ENCODE data around the gene NOSIP. TPM values are rescaled to one million over a fixed set of nuclear protein-coding genes. Genes with fewer than 3 reads are reported as not detected.

The NOSIP gene
- total and polyA plus RNA-seq, 10 of the 15 experiments (the other 5 are each of a cell fraction or from before 2014, with no cell fraction given), result 7.2 to 85.5 (median 48.4) TPM

DNA sequence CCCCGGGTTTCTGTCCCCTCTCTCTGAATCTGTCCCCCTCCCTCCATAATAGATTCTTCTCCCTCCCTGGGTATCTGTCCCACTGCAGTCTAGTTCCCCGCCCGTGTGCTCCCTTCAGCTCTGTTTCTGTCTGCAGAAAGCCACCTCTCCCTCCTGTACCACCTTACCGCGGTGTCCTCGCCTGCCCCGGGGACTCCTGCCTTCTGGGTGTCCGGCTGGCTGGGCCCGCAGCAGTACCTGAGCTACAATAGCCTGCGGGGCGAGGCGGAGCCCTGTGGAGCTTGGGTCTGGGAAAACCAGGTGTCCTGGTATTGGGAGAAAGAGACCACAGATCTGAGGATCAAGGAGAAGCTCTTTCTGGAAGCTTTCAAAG, 66.6 kb downstream of the NOSIP start:
- in situ Hi-C loops (cut with MboI), result no loop called here
- RAD21 ChIA-PET (ENCODE audit: unreplicated experiment), result no interaction called here
- no TSS peak for BruUV-seq (replicated peaks)

More for the DNA sequence above, 66.6 kb downstream of the NOSIP start:
- FAIRE-seq, result no peak
- ATAC-seq, result no peak; the same call in 1 of the 3 replicates
- Histone ChIP-seq H3K4me2 (ENCODE audit: control insufficient read depth, insufficient read depth) (no peak overlapping the region), H3K4me3 (no peak overlapping the region), H3K27me3 (replicated peaks in 1 of 2; ENCODE audit: control insufficient read depth in 2 of 2, insufficient read depth in 2 of 2, low read length in 1 of 2) (no peaks in the 10 kb centered on the region), H3K36me3 (ENCODE audit: control insufficient read depth in 2 of 2, insufficient read depth in 2 of 2, low read length in 1 of 2) (no peaks in the 10 kb centered on the region), H3K9ac (ENCODE audit: control insufficient read depth, insufficient read depth, low read length) (no peak overlapping the region), H3K9me3 (replicated peaks; ENCODE audit: control insufficient read depth, insufficient read depth, low read length) (no peaks in the 10 kb centered on the region), H3K4me1 (ENCODE audit: control insufficient read depth, insufficient read depth, low read length) (peaks cover 7% of the 10 kb centered on the region), H2AFZ (ENCODE audit: control insufficient read depth, low read depth, low read length) (no peak overlapping the region), H3K27ac (ENCODE audit: control insufficient read depth, insufficient read depth) (no peak overlapping the region), H3K79me2 (ENCODE audit: control insufficient read depth, insufficient read depth, low read length) (no peaks in the 10 kb centered on the region), H4K20me1 (ENCODE audit: control insufficient read depth, insufficient read depth) (no peaks in the 10 kb centered on the region)
- intact Hi-C loops (cut with micrococcal nuclease; ENCODE audit: unreplicated experiment), result no loop called here
- no peak for TF ChIP-seq FOS (IDR thresholded peaks at IDR 0.05; ENCODE audit: borderline replicate concordance, extremely low read depth, insufficient read length)
- TF ChIP-seq RAD21 (IDR thresholded peaks at IDR 0.05; ENCODE audit: insufficient read depth, low read depth, low read length), result no peak
- no peak for TF ChIP-seq MYB (IDR thresholded peaks at IDR 0.05; ENCODE audit: borderline replicate concordance, low read depth, low read length)
- TF ChIP-seq, protein P1, sequence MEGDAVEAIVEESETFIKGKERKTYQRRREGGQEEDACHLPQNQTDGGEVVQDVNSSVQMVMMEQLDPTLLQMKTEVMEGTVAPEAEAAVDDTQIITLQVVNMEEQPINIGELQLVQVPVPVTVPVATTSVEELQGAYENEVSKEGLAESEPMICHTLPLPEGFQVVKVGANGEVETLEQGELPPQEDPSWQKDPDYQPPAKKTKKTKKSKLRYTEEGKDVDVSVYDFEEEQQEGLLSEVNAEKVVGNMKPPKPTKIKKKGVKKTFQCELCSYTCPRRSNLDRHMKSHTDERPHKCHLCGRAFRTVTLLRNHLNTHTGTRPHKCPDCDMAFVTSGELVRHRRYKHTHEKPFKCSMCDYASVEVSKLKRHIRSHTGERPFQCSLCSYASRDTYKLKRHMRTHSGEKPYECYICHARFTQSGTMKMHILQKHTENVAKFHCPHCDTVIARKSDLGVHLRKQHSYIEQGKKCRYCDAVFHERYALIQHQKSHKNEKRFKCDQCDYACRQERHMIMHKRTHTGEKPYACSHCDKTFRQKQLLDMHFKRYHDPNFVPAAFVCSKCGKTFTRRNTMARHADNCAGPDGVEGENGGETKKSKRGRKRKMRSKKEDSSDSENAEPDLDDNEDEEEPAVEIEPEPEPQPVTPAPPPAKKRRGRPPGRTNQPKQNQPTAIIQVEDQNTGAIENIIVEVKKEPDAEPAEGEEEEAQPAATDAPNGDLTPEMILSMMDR (IDR thresholded peaks at IDR 0.05 in 2 of 3, conservative IDR thresholded peaks at IDR 0.05 in 1 of 3; ENCODE audit: control insufficient read depth in 2 of 3, extremely low read depth in 1 of 3, insufficient read depth in 1 of 3, low read depth in 3 of 3, low read length in 3 of 3), result no peak
- no peak for TF ChIP-seq POLR2AphosphoS5 (IDR thresholded peaks at IDR 0.05; ENCODE audit: low read length)
- TF ChIP-seq PAX5 (IDR thresholded peaks at IDR 0.05; ENCODE audit: borderline replicate concordance, low read depth, low read length), result no peak
- no peak for DNase-seq (ENCODE audit: low read depth, low spot score)
- 67% methylated on average over 9 of the region's 12 CpGs for WGBS (ENCODE audit: insufficient coverage, insufficient replicate concordance, low lambda C conversion rate, missing lambda C conversion rate)
- ChIA-PET SMC1A (ENCODE audit: uncharacterized antibody, unreplicated experiment) (no interaction called here), CTCF (interaction anchor here (1.1 to 1.3 kb wide), 2 partner anchors 33 to 37 kb away, joined by 4 to 9 read pairs; no protein-coding TSS in a partner anchor), POLR2A (interaction anchor here (1.1 kb wide), 1 partner anchor 127 kb away, joined by 3 read pairs; the partner anchor contains the start of gene RRAS)

All from GM12878 (cell line).